Posterior vena cava (tissue), 2 donors: ENCODE data around the gene CORO2B. TPM values are rescaled to one million over a fixed set of nuclear protein-coding genes. Genes with fewer than 3 reads are reported as not detected.
A peak's percentile ranks its signal among the peaks of the same experiment; 100 is the strongest.

Experiments used
- DNase-seq: peaks from one replicate; pipeline ENCODE4 v3.0.0-alpha.2; 2020; ENCODE audit warnings: low spot score
- intact Hi-C, 2 donors: fragments of 100-400 bp; cut with DNase I; formaldehyde crosslinking; loops; one replicate each; pipeline versions ENCODE4 v1.14.1 to v1.14.2; 2022 to 2023
- long read RNA-seq, 2 donors: library from polyadenylated mRNA; unstranded; transcript quantifications; one replicate each; pipeline ENCODE4 v2.0.0, GENCODE V29; 2020 to 2021
- total RNA-seq, 2 donors: library from RNA; stranded (reverse); fragmentation: NEBNext Ultra II Directional; extraction: Animal tissue kit (Norgen Biotek cat#: 25700); gene quantifications; one replicate each; pipeline ENCODE4 v1.2.1, GENCODE V29; 2021
- donor health status: DM: yes; HTN: yes; CAD: no.
- donor health status: DM: yes; HTN: yes; CAD: no.

The CORO2B gene, protein sequence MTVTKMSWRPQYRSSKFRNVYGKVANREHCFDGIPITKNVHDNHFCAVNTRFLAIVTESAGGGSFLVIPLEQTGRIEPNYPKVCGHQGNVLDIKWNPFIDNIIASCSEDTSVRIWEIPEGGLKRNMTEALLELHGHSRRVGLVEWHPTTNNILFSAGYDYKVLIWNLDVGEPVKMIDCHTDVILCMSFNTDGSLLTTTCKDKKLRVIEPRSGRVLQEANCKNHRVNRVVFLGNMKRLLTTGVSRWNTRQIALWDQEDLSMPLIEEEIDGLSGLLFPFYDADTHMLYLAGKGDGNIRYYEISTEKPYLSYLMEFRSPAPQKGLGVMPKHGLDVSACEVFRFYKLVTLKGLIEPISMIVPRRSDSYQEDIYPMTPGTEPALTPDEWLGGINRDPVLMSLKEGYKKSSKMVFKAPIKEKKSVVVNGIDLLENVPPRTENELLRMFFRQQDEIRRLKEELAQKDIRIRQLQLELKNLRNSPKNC
- total RNA-seq = 10 to 100 TPM in 1 of 2 donors, 1 to 10 TPM in 1; 7.2 to 11.7 TPM
- long read RNA-seq, donor 1, partial matches to known transcripts = 1 of 7 reads
- long read RNA-seq, donor 1, other reads (novel, unspliced or antisense) = 5 of 7 reads
- long read RNA-seq, donor 2, partial matches to known transcripts = 6 of 8 reads
- long read RNA-seq, donor 2, other reads (novel, unspliced or antisense) = 2 of 8 reads

DNA sequence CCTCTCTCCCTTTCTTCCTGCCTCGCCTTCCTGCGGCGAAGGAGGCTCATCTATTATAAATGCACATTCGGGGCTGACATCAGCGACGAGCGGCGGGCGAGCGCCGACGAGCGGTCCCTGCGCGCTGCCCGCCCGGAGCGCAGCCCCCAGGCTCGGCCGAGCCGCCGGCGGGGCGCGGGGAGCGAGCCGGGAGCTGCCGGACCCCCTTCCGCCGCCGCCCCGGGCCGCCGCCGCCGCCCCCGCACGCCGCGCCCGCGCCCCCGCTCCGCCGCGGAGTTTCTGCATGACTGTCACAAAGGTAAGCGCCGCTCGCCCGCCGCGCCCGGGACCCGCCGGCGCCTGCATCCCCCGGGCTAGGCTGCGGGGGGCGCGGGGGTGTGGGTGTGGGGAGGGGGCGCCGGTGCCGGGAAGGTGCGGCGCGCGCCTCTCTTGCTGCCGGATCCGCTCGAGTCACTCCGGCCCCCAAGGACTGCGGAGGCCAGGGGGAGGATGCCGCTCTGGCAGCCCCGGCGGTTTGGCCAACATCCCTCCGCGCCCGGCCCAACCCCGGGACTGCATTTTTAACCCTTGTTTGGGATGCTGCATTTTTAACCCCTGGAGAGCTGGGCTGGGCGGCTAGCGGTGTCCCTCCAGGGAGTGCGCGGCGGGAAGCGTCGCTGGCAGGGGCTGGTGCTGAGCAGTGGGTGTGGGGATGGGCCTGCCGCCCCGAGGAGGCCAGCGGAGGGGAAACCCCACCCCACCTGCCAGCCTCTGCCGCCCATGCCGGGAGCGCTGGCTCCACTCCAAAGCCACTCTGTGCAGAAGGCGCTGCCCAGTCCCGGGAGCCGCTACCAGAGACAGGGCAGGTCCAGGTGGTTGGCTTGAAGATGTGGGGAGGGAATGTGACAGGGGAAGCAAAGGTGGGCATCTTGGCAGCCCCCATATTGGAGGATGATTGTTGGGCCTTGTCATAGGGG, at the start of gene CORO2B:
TSS of gene CORO2B (plus strand) at position 14 of the 956 bp plus-strand sequence. CDS start at position 284, 270 bp downstream.
- DNase-seq = peak; percentile 83
- intact Hi-C loops = loop anchor here in 1 of 2 donors (5.0 kb wide), 1 partner anchor 93 kb away; no protein-coding TSS in a partner anchor

DNA sequence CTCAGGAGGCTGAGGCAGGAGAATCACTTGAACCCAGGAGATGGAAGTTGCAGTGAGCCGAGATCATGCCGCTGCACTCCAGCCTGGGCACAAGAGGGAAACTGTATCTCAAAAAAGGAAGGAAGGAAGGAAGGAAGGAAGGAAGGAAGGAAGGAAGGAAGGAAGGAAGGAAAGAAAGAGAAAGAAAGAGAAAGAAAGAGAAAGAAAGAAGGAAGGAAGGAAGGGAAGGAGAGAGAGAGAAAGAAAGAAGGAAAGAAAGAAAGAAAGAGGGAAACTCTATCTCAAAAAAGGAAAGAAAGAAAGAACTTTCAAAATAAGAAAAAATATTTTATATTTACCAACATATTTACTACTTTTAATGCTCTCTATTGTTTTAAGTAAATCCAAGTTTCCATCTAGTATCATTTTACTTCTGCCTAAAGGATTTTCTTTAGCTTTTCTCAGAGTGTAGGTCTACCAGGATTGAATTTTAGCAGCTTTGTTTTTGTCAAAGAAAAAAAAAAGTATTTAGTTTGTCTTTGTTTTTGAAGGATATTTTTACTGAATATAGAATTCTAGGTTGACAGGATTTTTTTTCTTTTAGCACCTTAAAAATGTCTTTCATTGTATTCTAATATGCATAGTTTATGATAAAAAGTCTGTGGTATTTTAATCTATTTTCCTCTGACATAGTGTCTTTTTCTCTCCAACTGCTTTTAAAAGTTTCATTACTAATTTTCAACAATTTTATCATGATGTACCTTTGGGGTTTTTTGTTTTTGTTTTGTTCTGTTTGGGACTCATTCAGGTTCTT, 47.2 kb upstream of the CORO2B start:
- intact Hi-C loops = loop anchor here in 1 of 2 donors (2.0 kb wide), 1 partner anchor 77 kb away; no protein-coding TSS in a partner anchor
- DNase-seq = no peak

DNA sequence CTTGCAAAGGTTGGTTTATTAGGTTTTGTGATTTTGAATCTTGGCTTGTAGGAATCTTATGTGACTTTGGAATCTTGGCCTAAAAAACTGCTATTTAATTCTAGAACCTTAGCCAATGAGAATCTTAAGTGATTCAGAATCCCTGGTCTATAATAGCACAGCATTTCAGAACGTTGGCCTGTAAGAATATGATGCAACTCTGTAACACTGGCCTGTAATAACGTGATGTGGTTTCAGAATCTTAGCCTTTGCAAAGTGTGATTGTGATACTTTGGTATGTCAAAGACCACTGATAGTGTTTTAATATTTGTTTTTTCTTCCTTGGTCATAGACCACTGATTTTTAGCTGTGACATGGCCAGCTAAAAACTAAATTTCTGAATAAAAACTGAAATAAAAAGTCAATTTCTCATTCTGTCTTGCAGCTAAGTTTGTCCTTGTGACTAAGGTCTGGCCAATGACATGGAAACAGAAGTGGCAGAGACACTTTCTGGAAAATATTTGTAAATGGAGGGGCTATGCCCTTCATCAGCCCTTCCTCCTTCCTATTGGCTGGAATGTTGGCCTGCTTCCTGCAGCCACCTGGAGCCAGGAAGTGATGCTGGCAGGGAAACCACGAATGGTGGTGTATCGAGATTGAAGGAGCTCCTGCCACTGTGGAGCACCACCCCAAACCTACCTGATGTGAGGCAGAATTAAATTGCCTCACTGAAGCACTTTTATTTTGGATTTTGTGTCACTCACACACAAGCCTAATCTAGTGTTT, 42.3 kb upstream of the CORO2B start:
- intact Hi-C loops = loop anchor here in 1 of 2 donors (2.0 kb wide), 1 partner anchor 38 kb away; no protein-coding TSS in a partner anchor

DNA sequence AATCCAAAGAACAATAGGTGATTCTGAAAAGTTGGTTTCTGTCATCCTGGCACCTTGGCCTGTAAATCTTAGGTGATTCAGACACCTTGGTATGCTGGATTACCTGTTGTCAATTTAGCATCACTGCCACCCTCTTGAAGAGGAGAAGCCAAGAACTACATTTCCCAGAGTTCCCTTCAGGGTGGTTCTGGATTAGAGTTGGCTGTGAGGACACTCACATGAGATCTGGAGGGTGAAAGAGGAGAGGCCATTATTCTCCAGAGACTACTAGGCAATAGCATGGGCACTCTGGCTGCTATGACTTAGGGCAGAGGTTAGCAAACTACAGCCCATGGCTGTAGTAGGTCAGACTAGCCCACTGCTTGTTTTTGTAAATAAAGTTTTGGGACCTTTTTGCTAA, 41.7 kb upstream of the CORO2B start:
- no peak for DNase-seq
- intact Hi-C loops = loop anchor here in 1 of 2 donors (2.0 kb wide), 1 partner anchor 38 kb away; no protein-coding TSS in a partner anchor

More for the DNA sequence above, 42.3 kb upstream of the CORO2B start:
- no peak for DNase-seq

DNA sequence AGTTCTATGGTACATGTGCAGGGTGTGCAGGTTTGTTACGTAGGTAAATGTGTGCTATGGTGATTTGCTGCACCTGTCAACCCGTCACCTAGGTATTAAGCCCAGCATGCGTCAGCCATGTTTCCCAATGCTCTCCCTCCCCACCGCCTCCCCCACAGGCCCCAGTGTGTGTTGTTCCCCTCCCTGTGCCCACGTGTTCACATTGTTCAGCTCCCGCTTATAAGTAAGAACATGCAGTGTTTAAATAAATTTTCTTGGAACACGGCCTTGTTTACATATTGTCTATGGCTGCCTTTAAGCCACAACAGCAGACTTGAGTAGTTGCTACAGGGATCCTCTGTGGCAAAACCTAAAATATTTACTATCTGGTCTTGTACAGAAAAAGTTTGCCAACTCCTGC, 41.3 kb upstream of the CORO2B start:
- intact Hi-C loops = loop anchor here in 1 of 2 donors (2.0 kb wide), 1 partner anchor 37 kb away; no protein-coding TSS in a partner anchor
- no peak for DNase-seq

DNA sequence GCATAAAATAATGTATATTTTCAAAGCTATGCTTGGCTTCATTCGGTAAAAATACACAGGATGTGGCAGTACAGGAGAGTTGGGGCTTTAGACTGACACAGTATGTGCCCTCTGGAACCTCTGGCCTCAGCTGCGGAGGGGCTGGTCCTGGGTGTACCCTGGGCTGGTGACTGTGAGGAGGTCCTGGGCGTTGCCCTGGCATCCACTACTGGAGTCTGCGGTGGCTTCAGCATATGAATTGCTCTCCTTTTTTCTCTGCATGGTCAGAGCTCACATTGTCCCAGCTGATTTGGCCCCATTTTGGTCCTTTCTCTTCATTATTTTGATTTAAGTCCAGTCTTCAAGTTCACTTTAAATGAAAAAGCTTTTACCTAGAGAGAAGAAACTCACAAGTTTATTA, 40.5 kb upstream of the CORO2B start:
- peak; percentile 64 for DNase-seq
- intact Hi-C loops = no loop called here

DNA sequence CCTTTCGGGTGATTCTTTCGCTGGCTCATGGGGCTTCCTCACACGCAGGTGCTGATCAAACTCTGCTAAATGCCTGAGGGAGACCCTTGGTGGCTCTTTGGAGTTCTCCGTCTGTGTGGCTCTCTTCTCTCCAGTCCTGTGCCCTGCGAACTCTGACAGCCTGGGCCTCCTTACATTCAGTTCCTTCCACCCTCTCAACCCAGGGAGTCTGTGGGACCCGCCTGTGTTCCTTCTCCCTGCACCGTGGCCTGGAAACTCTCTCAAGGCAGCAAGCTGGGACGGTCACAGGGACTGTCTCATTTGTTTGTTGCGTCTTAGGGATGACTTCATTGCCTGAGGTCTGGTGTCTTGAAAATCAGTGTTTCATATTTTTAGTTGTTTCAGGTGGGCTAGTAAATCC, 37.0 kb upstream of the CORO2B start:
- DNase-seq = peak; percentile 51
- intact Hi-C loops = no loop called here

DNA sequence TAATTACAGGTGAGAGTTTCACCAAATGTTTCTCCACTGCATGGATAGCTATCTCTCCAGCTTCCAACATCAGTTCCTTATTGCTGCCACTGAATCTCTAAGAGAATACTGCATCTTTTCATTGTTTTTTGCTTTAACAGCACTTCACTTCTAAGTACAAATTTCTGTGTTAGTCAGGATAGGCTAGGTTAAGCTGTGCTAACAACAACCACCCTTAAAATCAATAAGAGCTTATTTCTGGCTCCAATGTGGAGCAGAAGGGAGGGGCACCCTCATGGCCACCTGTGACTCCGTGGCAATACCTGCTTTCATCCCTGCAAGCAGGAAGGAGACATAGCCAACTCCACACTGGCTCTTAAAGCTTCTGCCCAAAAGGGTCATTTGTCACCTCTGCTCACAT, 36.4 kb upstream of the CORO2B start:
- intact Hi-C loops = no loop called here
- DNase-seq = no peak

DNA sequence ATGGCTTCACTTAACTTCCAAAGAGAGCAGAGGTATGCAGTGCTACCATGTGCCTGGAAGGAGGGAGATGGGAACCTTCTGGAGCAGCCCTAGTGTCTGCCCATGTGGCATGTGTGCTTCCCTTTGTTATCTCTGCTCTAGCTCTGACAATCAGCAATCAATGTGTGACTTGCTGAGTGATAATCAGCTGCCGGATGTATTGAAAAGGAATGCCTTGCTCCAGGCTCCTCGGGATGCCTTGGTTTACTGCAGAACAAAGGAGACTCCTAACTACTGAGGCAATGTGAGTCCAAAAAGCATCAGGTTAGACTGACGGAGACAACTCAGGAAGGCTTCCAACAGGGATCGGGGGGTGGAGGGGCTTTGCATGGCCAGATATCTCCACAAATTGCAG, 36.0 kb upstream of the CORO2B start:
- intact Hi-C loops = no loop called here
- no peak for DNase-seq

DNA sequence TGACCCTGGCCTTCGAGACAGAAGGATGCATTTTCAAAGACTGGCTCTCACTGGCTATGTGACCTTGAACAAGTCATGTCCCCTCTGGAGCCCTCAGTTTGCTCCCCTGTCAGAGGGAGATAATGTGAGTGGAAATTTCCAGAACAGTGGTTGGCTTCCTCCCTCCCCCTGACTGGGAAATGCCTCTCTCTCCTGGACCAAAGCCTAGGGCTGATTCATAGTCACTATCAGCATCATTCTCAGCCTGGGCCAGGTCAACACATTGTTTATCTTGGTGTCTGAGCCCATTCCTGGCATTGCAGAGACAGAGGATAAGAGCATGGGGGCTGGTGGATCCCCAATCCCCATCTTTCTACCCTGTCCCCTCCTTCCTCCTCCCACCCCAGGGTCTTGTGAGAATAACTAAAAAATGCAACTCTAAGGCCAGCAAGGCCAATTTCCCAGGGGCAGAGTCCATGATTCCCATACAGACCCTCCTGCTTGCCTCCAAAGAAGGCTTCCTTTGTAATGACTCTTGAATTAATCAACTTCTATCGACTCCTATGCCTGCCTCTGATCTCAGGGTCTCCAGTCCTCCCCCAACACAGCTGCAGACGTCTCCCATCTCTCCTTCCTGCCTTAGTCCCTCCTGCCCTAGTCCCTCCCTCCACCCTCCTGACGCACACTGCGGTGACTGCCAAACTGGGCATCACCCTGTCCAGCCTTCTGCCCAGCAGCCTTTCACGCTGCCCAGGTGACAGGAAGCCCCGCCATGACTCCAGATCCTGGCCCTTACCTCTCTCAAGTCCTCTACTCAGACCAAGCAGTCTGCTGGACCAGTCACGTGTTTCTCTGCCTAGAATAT, 35.4 kb upstream of the CORO2B start:
- peak; percentile 80 for DNase-seq
- intact Hi-C loops = no loop called here

DNA sequence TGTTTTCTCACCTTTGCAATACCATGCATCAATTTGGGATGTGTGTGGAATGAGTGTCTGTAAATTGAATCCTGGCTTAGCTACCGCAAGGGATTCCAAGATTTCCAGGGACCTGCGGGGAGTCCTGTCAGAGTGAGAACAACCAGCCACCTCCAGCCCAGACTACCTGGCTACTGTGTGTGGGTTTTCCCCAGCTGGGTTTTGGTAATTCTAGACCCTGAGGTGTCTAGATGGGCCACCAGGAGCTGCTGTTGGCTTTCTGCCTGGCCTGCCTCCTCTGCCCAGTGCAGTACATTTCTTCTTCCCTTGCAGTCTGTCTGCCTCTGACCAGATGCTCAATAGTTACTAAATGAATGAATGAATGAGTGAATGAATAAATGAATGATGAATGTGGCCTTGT, 32.5 kb upstream of the CORO2B start:
- DNase-seq = no peak
- intact Hi-C loops = no loop called here

DNA sequence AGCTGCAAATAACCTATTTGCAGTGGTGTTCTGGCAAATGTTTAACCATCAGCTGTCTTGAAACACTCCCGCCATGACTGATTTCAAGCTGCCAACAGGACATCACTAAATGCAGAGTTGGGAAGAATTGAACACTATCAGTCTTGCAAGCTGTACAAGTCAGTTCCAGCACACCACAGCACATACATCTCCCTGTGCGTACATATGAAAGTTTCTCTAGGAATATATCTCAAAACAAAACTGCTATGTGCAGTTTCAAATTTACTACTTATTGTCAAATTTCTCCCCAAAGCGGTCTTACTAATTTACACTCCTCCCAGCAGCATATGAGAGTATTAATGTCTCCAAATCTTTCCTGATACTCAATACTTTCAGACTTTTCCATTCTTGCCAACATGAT, 30.4 kb upstream of the CORO2B start:
- intact Hi-C loops = no loop called here
- no peak for DNase-seq

DNA sequence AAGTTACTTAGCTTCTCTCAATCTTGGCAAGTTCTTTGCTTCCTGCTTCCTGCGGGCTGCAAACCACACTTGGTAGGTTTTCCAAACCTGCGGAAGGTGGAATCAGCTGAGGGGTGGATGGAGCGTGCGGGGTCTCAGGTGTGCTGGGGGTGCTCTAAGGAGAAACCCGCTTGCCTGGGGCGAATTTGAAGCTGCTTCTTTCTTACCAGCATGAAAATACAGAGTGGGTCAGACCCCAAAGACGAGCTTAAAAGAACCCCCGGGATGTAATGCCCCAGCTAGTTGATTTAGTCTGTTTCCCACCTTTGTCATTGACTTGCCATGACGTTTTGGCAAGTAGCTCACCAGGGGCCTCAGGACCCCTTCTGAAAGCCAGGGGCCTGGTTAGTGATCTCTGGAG, 28.8 kb upstream of the CORO2B start:
- DNase-seq = no peak
- intact Hi-C loops = loop anchor here (5.0 to 10.0 kb wide), 3 partner anchors 122 to 327 kb away; no protein-coding TSS in a partner anchor

DNA sequence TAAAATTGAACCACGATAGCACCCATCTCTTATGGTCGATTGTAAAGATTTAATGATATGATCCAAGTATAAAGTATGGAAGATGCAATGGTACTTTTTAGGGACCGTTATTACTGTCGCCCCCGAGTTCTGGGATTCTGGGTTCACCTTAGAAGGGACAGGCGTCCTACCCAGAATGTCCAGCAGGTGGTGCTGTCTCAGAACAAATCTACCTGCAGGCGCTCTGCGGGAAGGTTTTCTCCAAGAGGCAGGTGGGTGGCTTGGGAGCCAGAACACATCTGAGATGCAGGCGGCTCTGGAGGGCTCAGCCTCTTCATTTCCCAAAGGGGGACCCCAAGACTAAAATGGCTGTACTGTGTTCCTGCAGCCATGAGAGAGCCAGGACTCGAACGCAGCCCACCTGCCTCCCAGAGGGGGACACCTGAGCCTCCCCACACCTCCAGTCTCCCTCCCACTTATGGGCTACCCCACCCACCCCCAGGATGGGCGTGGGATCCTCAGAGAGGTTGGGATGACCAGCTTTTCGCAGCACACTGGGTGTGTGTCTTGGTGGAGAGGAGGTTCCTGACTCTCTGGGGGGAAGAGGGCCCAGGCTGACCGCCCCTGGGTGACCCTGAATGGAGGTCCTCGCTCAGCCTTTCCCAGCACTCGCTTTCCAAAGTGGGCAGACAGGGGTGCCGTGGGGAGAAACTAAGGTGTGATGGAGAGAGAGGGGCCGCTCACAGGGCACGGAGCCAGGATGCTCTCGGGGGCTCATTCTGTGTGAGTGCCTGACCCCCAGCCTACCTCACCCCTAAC, 28.1 kb upstream of the CORO2B start:
- peak; percentile 89 for DNase-seq
- intact Hi-C loops = loop anchor here (5.0 to 10.0 kb wide), 3 partner anchors 122 to 327 kb away; no protein-coding TSS in a partner anchor

DNA sequence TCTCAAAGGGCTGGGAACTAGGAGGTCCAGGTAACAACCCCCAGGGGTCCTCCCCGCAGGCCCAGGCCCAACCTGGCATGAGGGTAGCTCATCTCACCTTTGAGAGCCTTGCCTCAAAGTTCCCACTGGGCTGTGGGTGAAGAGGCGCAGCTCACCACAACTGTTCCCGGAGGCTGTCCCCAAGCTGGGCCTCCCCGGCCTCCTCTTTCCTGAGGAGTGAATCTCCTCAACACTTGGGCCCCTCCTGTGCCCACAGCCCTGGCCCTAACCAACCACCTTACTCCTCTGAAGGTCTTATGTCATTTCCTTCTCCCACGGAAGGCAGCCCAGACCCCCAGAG, 27.5 kb upstream of the CORO2B start:
- intact Hi-C loops = loop anchor here (5.0 to 10.0 kb wide), 3 partner anchors 121 to 326 kb away; no protein-coding TSS in a partner anchor
- peak; percentile 76 for DNase-seq

DNA sequence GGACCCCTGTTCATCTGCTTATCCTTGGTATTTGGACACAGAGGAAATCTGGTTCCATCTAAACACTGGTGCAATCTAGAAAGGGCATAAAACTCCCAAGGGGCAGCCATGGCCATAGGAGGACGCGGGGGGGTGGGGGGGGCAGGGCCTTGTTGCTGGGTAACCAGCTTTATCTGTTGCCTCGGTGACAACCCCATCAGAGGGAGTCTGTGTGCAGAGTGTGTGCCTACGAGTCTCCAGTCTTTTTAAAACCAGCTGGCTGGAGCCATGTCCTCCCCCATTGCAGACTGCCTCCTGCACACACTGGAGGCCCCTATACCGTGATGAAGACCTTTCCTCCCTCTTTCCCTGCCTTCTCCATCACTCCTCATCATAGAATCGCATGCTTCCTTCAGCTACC, 26.4 kb upstream of the CORO2B start:
- no peak for DNase-seq
- intact Hi-C loops = loop anchor here (5.0 to 10.0 kb wide), 3 partner anchors 120 to 325 kb away; no protein-coding TSS in a partner anchor
